IMR-90 (cell line): ENCODE measurements around the gene NAT14. TPM values are rescaled to one million over a fixed set of nuclear protein-coding genes. Genes with fewer than 3 reads are reported as not detected.
A peak's percentile ranks its signal among the peaks of the same experiment; 100 is the strongest.

Experiments used
- ATAC-seq: fragments of 200-7000 bp; cut with Tn5 transposase; 2 replicates; pipeline ENCODE4 v1.9.1; 2020; ENCODE audit warnings: low read depth, mild to moderate bottlenecking, moderate library complexity
- BruUV-seq: library from RNA; stranded (reverse); fragments of 400-500 nt; replicated peaks from 2 replicates; lab custom pipeline; 2021; lab: Mats Ljungman, UMichigan
- CTCF ChIA-PET: fragments of 300-600 bp; formaldehyde crosslinking; extraction: SDS; loops from one replicate; lab custom pipeline; 2021; ENCODE audit warnings: antibody characterized with exemption; lab: Yijun Ruan, JAX
- POLR2A ChIA-PET: fragments of 300-600 bp; sonication (Branson Sonifier 250); formaldehyde crosslinking; loops from one replicate; lab custom pipeline; 2022; ENCODE audit warnings: antibody characterized with exemption; ENCODE audit not compliant: unreplicated experiment; lab: Charles Lee
- DNase-seq: peaks from one replicate; pipeline ENCODE4 v3.0.0; 2013
- H2AFZ ChIP-seq: replicated peaks from 2 replicates; pipeline ENCODE3; 2013; ENCODE audit warnings: low read length, mild to moderate bottlenecking; ENCODE audit not compliant: poor library complexity
- H2AK5ac ChIP-seq: 2 replicates; pipeline ENCODE4 v1.6.1; 2013; ENCODE audit warnings: low read depth, low read length, inconsistent platforms
- H2AK9ac ChIP-seq: replicated peaks from 2 replicates; pipeline ENCODE3; 2013; ENCODE audit warnings: mild to moderate bottlenecking, low read depth, low read length, moderate library complexity; ENCODE audit not compliant: poor library complexity
- H2BK120ac ChIP-seq: 2 replicates; pipeline ENCODE4 v1.6.1; 2013; ENCODE audit warnings: low read depth, low read length, inconsistent platforms
- H2BK15ac ChIP-seq: 3 replicates; pipeline ENCODE4 v1.6.1; 2013; ENCODE audit warnings: low read depth, low read length, inconsistent platforms
- H2BK20ac ChIP-seq: 2 replicates; pipeline ENCODE4 v1.6.1; 2013; ENCODE audit warnings: low read depth, mild to moderate bottlenecking, inconsistent platforms, low read length, moderate library complexity
- H2BK5ac ChIP-seq: 2 replicates; pipeline ENCODE4 v1.6.1; 2013; ENCODE audit warnings: mild to moderate bottlenecking, low read depth, low read length, inconsistent platforms; ENCODE audit not compliant: poor library complexity, severe bottlenecking
- H3K14ac ChIP-seq: replicated peaks from 2 replicates; pipeline ENCODE4 v1.6.1; 2013; ENCODE audit warnings: low read depth, low read length, inconsistent platforms
- H3K18ac ChIP-seq: 2 replicates; pipeline ENCODE4 v1.6.1; 2013; ENCODE audit warnings: low read depth, low read length, control low read depth
- H3K23ac ChIP-seq: 2 replicates; pipeline ENCODE4 v1.6.1; 2013; ENCODE audit warnings: low read depth, low read length, inconsistent platforms
- H3K27ac ChIP-seq: 2 replicates; pipeline ENCODE4 v1.5.1; 2013; ENCODE audit warnings: mild to moderate bottlenecking, control low read depth, low read length; ENCODE audit not compliant: insufficient read depth
- H3K27me3 ChIP-seq: 2 replicates; pipeline ENCODE4 v1.6.1; 2013; ENCODE audit warnings: low read length; ENCODE audit not compliant: control insufficient read depth, insufficient read depth
- H3K36me3 ChIP-seq: 2 replicates; pipeline ENCODE4 v1.6.1; 2013; ENCODE audit warnings: low read length, mixed read lengths; ENCODE audit not compliant: control insufficient read depth, insufficient read depth
- H3K4ac ChIP-seq: 2 replicates; pipeline ENCODE4 v1.6.1; 2013; ENCODE audit warnings: low read depth, low read length, inconsistent platforms
- H3K4me1 ChIP-seq: 2 replicates; pipeline ENCODE4 v1.6.1; 2013; ENCODE audit warnings: low read length, mixed read lengths; ENCODE audit not compliant: control insufficient read depth, insufficient read depth
- H3K4me2 ChIP-seq: 2 replicates; pipeline ENCODE4 v1.6.1; 2013; ENCODE audit warnings: low read depth, mild to moderate bottlenecking, control low read depth, low read length, moderate library complexity
- H3K4me3 ChIP-seq: 2 replicates; pipeline ENCODE4 v1.5.1; 2013; ENCODE audit warnings: low read depth, mild to moderate bottlenecking, control low read depth, low read length, moderate library complexity; ENCODE audit not compliant: insufficient read depth
- H3K56ac ChIP-seq: 2 replicates; pipeline ENCODE4 v1.6.1; 2013; ENCODE audit warnings: low read length, inconsistent platforms; ENCODE audit not compliant: insufficient read depth; ENCODE audit errors: extremely low read depth
- H3K79me1 ChIP-seq, 2 experiments: 2 replicates each; pipeline ENCODE4 v1.6.1; 2013; ENCODE audit warnings: low read length in 2 of 2, inconsistent platforms in 1 of 2, low read depth in 1 of 2
- H3K9ac ChIP-seq: 2 replicates; pipeline ENCODE4 v1.6.1; 2013; ENCODE audit warnings: low read depth, low read length, control low read depth
- H3K9me1 ChIP-seq: 2 replicates; pipeline ENCODE4 v1.6.1; 2013; ENCODE audit warnings: low read length, inconsistent platforms; ENCODE audit not compliant: insufficient read depth
- H3K9me3 ChIP-seq: 2 replicates; pipeline ENCODE4 v1.6.1; 2013; ENCODE audit warnings: low read length; ENCODE audit not compliant: control insufficient read depth, insufficient read depth
- H4K20me1 ChIP-seq: 2 replicates; pipeline ENCODE4 v1.6.1; 2013; ENCODE audit warnings: low read length, inconsistent platforms; ENCODE audit not compliant: insufficient read depth
- H4K5ac ChIP-seq: 2 replicates; pipeline ENCODE4 v1.6.1; 2013; ENCODE audit warnings: mild to moderate bottlenecking, low read depth, low read length, control low read depth
- H4K8ac ChIP-seq, 2 experiments: 2 replicates each; pipeline ENCODE4 v1.6.1; 2013; ENCODE audit warnings: low read depth in 2 of 2, low read length in 2 of 2, control low read depth in 1 of 2, inconsistent platforms in 1 of 2
- H4K91ac ChIP-seq: 2 replicates; pipeline ENCODE4 v1.6.1; 2013; ENCODE audit warnings: low read depth, low read length, inconsistent platforms; ENCODE audit not compliant: insufficient read depth
- BHLHE40 ChIP-seq: fragments of 150-350 bp; IDR thresholded peaks from 2 replicates; pipeline ENCODE4 v1.6.1; 2016; ENCODE audit warnings: mild to moderate bottlenecking, low read depth, low read length
- CEBPB ChIP-seq: IDR thresholded peaks from 2 replicates; pipeline ENCODE4 v1.6.1; 2012; ENCODE audit warnings: low read depth, low read length, improper control_type of control experiment
- CHD1 ChIP-seq: IDR thresholded peaks from 2 replicates; pipeline ENCODE4 v1.6.1; 2012; ENCODE audit warnings: low read depth, low read length, improper control_type of control experiment
- FOS ChIP-seq: fragments of 150-350 bp; IDR thresholded peaks from 2 replicates; pipeline ENCODE4 v1.6.1; 2016; ENCODE audit warnings: low read depth, low read length
- MAFK ChIP-seq: IDR thresholded peaks from 2 replicates; pipeline ENCODE4 v1.6.1; 2012; ENCODE audit warnings: low read depth, low read length, improper control_type of control experiment
- MAZ ChIP-seq: IDR thresholded peaks from 2 replicates; pipeline ENCODE4 v1.6.1; 2012; ENCODE audit warnings: low read depth, mild to moderate bottlenecking, low read length, improper control_type of control experiment, moderate library complexity, borderline replicate concordance
- MXI1 ChIP-seq: IDR thresholded peaks from 2 replicates; pipeline ENCODE4 v1.6.1; 2012; ENCODE audit warnings: low read depth, mild to moderate bottlenecking, low read length, moderate library complexity, borderline replicate concordance
- NFE2L2 ChIP-seq: fragments of 150-350 bp; IDR thresholded peaks from 2 replicates; pipeline ENCODE4 v1.6.1; 2016; ENCODE audit warnings: low read depth, mild to moderate bottlenecking, low read length
- POLR2A ChIP-seq: IDR thresholded peaks from 2 replicates; pipeline ENCODE4 v1.6.1; 2012; ENCODE audit warnings: mild to moderate bottlenecking, low read depth, low read length
- RAD21 ChIP-seq: IDR thresholded peaks from 2 replicates; pipeline ENCODE4 v1.6.1; 2012; ENCODE audit warnings: low read length, improper control_type of control experiment
- RCOR1 ChIP-seq: IDR thresholded peaks from 2 replicates; pipeline ENCODE4 v1.6.1; 2012; ENCODE audit warnings: mild to moderate bottlenecking, low read length, improper control_type of control experiment; ENCODE audit not compliant: insufficient replicate concordance
- RFX5 ChIP-seq: IDR thresholded peaks from 2 replicates; pipeline ENCODE4 v1.8.0; 2012; ENCODE audit warnings: low read depth, mild to moderate bottlenecking, low read length, moderate library complexity
- SMC3 ChIP-seq: fragments of 150-350 bp; IDR thresholded peaks from 2 replicates; pipeline ENCODE4 v1.6.1; 2016; ENCODE audit warnings: low read depth, mild to moderate bottlenecking, antibody characterized with exemption, low read length, moderate library complexity
- WGBS, 2 experiments: methylation state at CpG; one replicate each; pipeline versions ENCODE4 v1.1.5 to v1.1.7; 2013; ENCODE audit warnings: missing lambda C conversion rate in 2 of 2; ENCODE audit not compliant: insufficient read length in 1 of 2; ENCODE audit errors: extremely low coverage in 2 of 2; 5-methylcytosine and 5-hydroxymethylcytosine counted together
- dilution Hi-C: fragments of 300-500 bp; cut with HindIII; formaldehyde crosslinking; loops from one replicate; pipeline ENCODE4 v1.14.3; 2018; ENCODE audit warnings: low sequenced_read_pairs; ENCODE audit not compliant: unreplicated experiment
- in situ Hi-C: fragments of 300-500 bp; cut with MboI; formaldehyde crosslinking; loops from 3 replicates; pipeline ENCODE4 v1.14.3; 2019; ENCODE audit warnings: low sequenced_read_pairs, inconsistent platforms, mixed read lengths
- intact Hi-C: fragments of 100-400 bp; cut with micrococcal nuclease; formaldehyde crosslinking; loops from 2 replicates; pipeline ENCODE4 v1.10.0; 2022
- polyA plus RNA-seq, 3 experiments: library from polyadenylated mRNA; depleted of rRNA; stranded (reverse); fragments of >200 nt; gene quantifications; 2 replicates each; pipeline ENCODE4 v1.2.3, GENCODE V29; 2012; ENCODE audit warnings: low replicate concordance in 1 of 3
- total RNA-seq: library from RNA; depleted of rRNA; stranded (reverse); fragments of >200 nt; gene quantifications from 2 replicates; pipeline ENCODE4 v1.2.3, GENCODE V29; 2012
- TF ChIP-seq, protein P1 (sequence below): fragments of 150-350 bp; IDR thresholded peaks from 2 replicates; pipeline ENCODE4 v1.6.1; 2017; ENCODE audit warnings: mild to moderate bottlenecking, antibody characterized with exemption, low read length, low read depth
- TF ChIP-seq, protein P2 (sequence below): conservative IDR thresholded peaks from 2 replicates; pipeline ENCODE4 v1.5.1; 2012; ENCODE audit warnings: mild to moderate bottlenecking, low read depth, low read length, improper control_type of control experiment
- TF ChIP-seq, protein P3 (sequence below): fragments of 150-350 bp; IDR thresholded peaks from 2 replicates; pipeline ENCODE4 v1.6.1; 2016; ENCODE audit warnings: low read depth, mild to moderate bottlenecking, low read length, moderate library complexity, borderline replicate concordance

Gene NAT14
- total and polyA plus RNA-seq, 2 of the 4 experiments (the other 2 are of a cell fraction) = 4.3 to 41.2 TPM

DNA sequence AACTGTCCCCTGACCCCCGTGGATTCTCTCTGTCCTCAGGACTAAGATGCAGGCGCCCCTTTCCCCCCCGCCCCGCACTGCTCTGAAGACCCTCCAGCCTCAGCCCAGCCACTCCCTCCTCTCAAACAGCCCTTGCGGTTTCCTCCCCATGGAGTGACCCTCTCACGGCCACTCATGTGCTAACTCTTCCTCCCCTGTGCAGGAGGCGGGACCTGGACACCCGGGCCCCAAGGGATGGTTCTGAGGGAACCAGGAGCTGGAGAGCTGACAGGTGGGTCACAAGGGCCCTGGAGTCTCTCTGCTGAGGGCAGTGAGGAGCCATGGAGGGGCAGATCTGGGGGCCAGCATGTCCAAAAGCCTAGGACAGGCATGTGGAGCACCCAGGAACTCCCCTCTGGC lies 25.4 kb upstream of the NAT14 start:
- Histone ChIP-seq H2BK20ac (no peak overlapping the region; the same call in 1 of the 2 replicates), H3K27me3 (no peaks in the 10 kb centered on the region), H3K4me3 (no peak overlapping the region), H3K14ac (no peak overlapping the region), H2BK15ac (no peak overlapping the region), H3K4ac (no peak overlapping the region), H4K8ac (no peak overlapping the region), H2BK5ac (no peak overlapping the region), H3K4me2 (peak overlapping the region; percentile 15; the same call in 1 of the 2 replicates), H3K9me3 (no peaks in the 10 kb centered on the region), H4K5ac (no peak overlapping the region), H3K9me1 (0 out of 2 replicates have a peak, but pooled peaks cover 4% of the 10 kb centered on the region), H3K18ac (no peak overlapping the region), H2AK5ac (no peak overlapping the region), H3K79me1 (peaks cover 5 to 28% of the 10 kb centered on the region in 2 experiments; a peak in 3 of 4 replicates), H4K20me1 (peaks cover 14% of the 10 kb centered on the region), H3K36me3 (no peaks in the 10 kb centered on the region; the same call in 1 of the 2 replicates), H2AFZ (no peak overlapping the region), H2BK120ac (no peak overlapping the region), H3K9ac (no peak overlapping the region), H3K23ac (no peak overlapping the region; the same call in 1 of the 2 replicates), H3K56ac (no peak overlapping the region), H4K91ac (no peak overlapping the region), H2AK9ac (no peak overlapping the region), H3K4me1 (peaks cover 3% of the 10 kb centered on the region; the same call in 1 of the 2 replicates), H3K27ac (no peak overlapping the region; the same call in 1 of the 2 replicates)
- intact Hi-C loops (no loop called here), dilution Hi-C loops (no loop called here), in situ Hi-C loops (no loop called here)
- ATAC-seq = no peak
- no peak for DNase-seq
- ChIA-PET CTCF (interaction anchor here (0.6 to 1.4 kb wide), 2 partner anchors 8 to 45 kb away, joined by 3 to 5 read pairs; no protein-coding TSS in a partner anchor), POLR2A (no interaction called here)
- no TSS peak for BruUV-seq
- no peak for TF ChIP-seq CEBPB
- TF ChIP-seq, protein P1, sequence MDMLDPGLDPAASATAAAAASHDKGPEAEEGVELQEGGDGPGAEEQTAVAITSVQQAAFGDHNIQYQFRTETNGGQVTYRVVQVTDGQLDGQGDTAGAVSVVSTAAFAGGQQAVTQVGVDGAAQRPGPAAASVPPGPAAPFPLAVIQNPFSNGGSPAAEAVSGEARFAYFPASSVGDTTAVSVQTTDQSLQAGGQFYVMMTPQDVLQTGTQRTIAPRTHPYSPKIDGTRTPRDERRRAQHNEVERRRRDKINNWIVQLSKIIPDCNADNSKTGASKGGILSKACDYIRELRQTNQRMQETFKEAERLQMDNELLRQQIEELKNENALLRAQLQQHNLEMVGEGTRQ = no peak
- TF ChIP-seq RFX5 = no peak
- TF ChIP-seq MAFK = no peak
- TF ChIP-seq BHLHE40 = no peak
- TF ChIP-seq SMC3 = no peak
- TF ChIP-seq MAZ = no peak
- TF ChIP-seq, protein P2, sequence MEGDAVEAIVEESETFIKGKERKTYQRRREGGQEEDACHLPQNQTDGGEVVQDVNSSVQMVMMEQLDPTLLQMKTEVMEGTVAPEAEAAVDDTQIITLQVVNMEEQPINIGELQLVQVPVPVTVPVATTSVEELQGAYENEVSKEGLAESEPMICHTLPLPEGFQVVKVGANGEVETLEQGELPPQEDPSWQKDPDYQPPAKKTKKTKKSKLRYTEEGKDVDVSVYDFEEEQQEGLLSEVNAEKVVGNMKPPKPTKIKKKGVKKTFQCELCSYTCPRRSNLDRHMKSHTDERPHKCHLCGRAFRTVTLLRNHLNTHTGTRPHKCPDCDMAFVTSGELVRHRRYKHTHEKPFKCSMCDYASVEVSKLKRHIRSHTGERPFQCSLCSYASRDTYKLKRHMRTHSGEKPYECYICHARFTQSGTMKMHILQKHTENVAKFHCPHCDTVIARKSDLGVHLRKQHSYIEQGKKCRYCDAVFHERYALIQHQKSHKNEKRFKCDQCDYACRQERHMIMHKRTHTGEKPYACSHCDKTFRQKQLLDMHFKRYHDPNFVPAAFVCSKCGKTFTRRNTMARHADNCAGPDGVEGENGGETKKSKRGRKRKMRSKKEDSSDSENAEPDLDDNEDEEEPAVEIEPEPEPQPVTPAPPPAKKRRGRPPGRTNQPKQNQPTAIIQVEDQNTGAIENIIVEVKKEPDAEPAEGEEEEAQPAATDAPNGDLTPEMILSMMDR = no peak
- no peak for TF ChIP-seq NFE2L2
- no peak for TF ChIP-seq FOS
- TF ChIP-seq POLR2A = no peak
- TF ChIP-seq, protein P3, sequence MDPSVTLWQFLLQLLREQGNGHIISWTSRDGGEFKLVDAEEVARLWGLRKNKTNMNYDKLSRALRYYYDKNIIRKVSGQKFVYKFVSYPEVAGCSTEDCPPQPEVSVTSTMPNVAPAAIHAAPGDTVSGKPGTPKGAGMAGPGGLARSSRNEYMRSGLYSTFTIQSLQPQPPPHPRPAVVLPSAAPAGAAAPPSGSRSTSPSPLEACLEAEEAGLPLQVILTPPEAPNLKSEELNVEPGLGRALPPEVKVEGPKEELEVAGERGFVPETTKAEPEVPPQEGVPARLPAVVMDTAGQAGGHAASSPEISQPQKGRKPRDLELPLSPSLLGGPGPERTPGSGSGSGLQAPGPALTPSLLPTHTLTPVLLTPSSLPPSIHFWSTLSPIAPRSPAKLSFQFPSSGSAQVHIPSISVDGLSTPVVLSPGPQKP = no peak
- TF ChIP-seq CHD1 = no peak
- no peak for TF ChIP-seq RCOR1
- no peak for TF ChIP-seq RAD21
- no peak for TF ChIP-seq MXI1
- WGBS, 2 experiments = no CpG with 5 or more reads among the region's 8 CpGs
